ENCODE results near the gene TBC1D4.

Gene TBC1D4

DNA sequence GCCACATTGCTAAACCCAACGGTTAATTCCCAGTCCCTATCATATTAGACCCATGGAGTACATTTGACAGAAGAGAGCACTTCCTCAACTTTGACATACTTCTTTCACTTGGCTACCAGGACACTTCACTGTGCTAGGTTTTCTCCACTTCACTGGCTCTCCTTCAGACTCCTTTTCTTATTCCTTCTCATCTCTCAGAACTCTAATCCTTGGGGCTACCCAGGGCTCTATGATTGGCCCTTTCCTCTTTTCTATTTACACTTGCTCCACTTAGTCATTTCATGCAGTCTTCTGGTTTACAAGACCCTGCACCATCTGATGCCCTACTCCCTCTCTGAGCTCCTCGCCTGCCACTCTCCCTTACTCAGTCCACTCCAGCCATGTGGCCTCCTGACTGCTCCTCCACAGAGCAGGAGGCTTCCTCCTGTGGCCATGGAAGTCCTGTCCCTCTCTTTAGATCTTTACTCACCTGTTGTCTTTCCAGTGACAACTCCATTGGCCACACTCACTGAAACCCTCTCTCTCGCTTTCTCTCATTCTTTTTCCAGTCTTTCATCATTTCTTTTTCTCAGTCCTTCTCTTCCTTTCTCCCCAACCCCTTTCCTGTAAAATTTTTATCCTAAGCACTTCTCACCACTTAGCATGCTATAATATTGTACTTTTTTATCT is 90.4 kb downstream of the TBC1D4 start:
- Mint-ChIP-seq H3K27me3 (ENCODE audit: low read depth) (no peaks in the 10 kb centered on the region), H3K9me3 (no peaks in the 10 kb centered on the region), H3K4me3 (no peak overlapping the region)

DNA sequence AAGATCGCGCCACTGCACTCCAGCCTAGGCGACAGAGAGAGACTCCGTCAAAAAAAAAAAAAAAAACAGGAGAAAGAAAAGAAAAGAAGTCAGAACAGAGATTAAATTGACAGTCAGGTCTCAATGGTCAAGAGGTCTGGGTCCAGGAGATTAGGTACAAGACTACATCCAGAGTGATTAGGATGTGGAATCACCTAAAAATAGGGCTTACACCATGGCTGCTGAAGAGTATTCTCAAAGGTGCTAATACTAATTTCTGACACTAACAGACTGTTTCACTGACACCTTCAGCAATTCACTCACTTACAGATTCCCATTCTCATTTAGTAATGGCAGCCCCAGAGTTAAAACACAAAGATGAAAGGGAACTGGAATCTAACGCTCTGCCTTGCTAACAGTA is 91.7 kb downstream of the TBC1D4 start:
- Mint-ChIP-seq H3K36me3 (ENCODE audit: low read depth) (no peaks in the 10 kb centered on the region), H3K27me3 (ENCODE audit: low read depth) (no peaks in the 10 kb centered on the region), H3K4me3 (no peak overlapping the region), H3K9me3 (no peaks in the 10 kb centered on the region), H3K27ac (no peak overlapping the region), H3K4me1 (no peaks in the 10 kb centered on the region)
- TF ChIP-seq, protein P1, sequence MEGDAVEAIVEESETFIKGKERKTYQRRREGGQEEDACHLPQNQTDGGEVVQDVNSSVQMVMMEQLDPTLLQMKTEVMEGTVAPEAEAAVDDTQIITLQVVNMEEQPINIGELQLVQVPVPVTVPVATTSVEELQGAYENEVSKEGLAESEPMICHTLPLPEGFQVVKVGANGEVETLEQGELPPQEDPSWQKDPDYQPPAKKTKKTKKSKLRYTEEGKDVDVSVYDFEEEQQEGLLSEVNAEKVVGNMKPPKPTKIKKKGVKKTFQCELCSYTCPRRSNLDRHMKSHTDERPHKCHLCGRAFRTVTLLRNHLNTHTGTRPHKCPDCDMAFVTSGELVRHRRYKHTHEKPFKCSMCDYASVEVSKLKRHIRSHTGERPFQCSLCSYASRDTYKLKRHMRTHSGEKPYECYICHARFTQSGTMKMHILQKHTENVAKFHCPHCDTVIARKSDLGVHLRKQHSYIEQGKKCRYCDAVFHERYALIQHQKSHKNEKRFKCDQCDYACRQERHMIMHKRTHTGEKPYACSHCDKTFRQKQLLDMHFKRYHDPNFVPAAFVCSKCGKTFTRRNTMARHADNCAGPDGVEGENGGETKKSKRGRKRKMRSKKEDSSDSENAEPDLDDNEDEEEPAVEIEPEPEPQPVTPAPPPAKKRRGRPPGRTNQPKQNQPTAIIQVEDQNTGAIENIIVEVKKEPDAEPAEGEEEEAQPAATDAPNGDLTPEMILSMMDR (IDR thresholded peaks at IDR 0.05; ENCODE audit: unreplicated experiment in 3 of 3), result no peak

More for the DNA sequence above, 90.4 kb downstream of the TBC1D4 start:
- TF ChIP-seq, protein P1 (IDR thresholded peaks at IDR 0.05; ENCODE audit: unreplicated experiment in 3 of 3), result no peak
- H3K4me1 Mint-ChIP-seq, result peaks cover 5% of the 10 kb centered on the region
- no peak overlapping the region for H3K27ac Mint-ChIP-seq
- H3K36me3 Mint-ChIP-seq (ENCODE audit: low read depth), result no peaks in the 10 kb centered on the region

GRCh38 chr13:75385708-75386083 is 96.3 kb downstream of the TBC1D4 start:
- H3K36me3 Mint-ChIP-seq (ENCODE audit: low read depth), result no peaks in the 10 kb centered on the region
- TF ChIP-seq, protein P1 (IDR thresholded peaks at IDR 0.05; ENCODE audit: unreplicated experiment in 3 of 3), result no peak
- no peak overlapping the region for H3K4me3 Mint-ChIP-seq
- H3K27me3 Mint-ChIP-seq (ENCODE audit: low read depth), result no peaks in the 10 kb centered on the region
- no peaks in the 10 kb centered on the region for H3K4me1 Mint-ChIP-seq
- H3K9me3 Mint-ChIP-seq, result no peaks in the 10 kb centered on the region
- H3K27ac Mint-ChIP-seq, result no peak overlapping the region

- no peaks in the 10 kb centered on the region for H3K27me3 Mint-ChIP-seq (ENCODE audit: low read depth)
- no peak overlapping the region for H3K4me3 Mint-ChIP-seq
- no peaks in the 10 kb centered on the region for H3K36me3 Mint-ChIP-seq (ENCODE audit: low read depth)
- H3K4me1 Mint-ChIP-seq, result no peaks in the 10 kb centered on the region
- H3K9me3 Mint-ChIP-seq, result no peaks in the 10 kb centered on the region
- TF ChIP-seq, protein P1 (IDR thresholded peaks at IDR 0.05; ENCODE audit: unreplicated experiment in 3 of 3), result no peak
- no peak overlapping the region for H3K27ac Mint-ChIP-seq
Measured at GRCh38 chr13:75384879-75385707, 96.9 kb downstream of the TBC1D4 start.

DNA sequence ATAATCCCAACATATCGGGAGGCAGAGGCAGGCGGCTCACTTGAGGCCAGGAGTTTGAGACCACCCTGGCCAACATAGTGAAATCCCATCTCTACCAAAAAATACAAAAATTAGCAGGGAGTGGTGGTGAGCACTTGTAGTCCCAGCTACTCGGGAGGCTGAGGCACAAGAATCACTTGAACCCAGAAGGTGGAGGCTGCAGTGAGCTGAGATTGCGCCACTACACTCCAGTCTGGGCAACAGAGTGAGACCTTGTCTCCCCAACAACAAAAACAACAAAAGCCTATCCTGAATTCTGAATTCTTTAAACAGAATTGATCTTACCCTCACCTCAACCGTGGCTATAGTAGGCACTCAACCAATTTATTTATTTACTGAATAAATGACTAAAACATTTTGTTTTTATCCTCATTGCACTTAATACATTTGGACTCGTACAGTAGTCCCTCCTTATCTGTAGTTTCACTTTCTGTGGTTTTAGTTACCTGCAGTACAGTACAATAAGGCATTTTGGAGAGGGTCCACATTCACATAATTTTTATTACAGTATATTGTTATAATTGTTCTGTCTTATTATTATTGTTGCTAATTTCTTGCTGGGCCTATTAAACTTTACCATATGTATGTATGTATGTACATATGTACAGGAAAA is 98.8 kb downstream of the TBC1D4 start:
- Mint-ChIP-seq H3K4me1 (no peaks in the 10 kb centered on the region), H3K27me3 (ENCODE audit: low read depth) (no peaks in the 10 kb centered on the region), H3K27ac (no peak overlapping the region), H3K4me3 (no peak overlapping the region), H3K9me3 (no peaks in the 10 kb centered on the region), H3K36me3 (ENCODE audit: low read depth) (no peaks in the 10 kb centered on the region)
- TF ChIP-seq, protein P1 (IDR thresholded peaks at IDR 0.05; ENCODE audit: unreplicated experiment in 3 of 3), result no peak

Measured in nephron (organoid).